K562 (cell line): ENCODE data around the gene PRKCE. TPM values are rescaled to one million over a fixed set of nuclear protein-coding genes. Genes with fewer than 3 reads are reported as not detected.

Source experiments
- ATAC-seq: fragments of 200-7000 bp; cut with Tn5 transposase; 3 replicates; pipeline ENCODE4 v1.9.1; 2020; ENCODE audit warnings: moderate library complexity
- BruUV-seq: library from RNA; stranded (reverse); fragments of 400-500 nt; replicated peaks from 2 replicates; lab custom pipeline; 2021; lab: Mats Ljungman, UMichigan
- CTCF ChIA-PET: fragments of 300-600 bp; formaldehyde crosslinking; extraction: SDS; loops from one replicate; lab custom pipeline; 2021; ENCODE audit warnings: low intra/inter-chr PET ratio; lab: Yijun Ruan, JAX
- POLR2A ChIA-PET: fragments of 300-600, 350-650 bp; sonication (Branson Sonifier 250); formaldehyde crosslinking; extraction: SDS; loops from one replicate; lab custom pipeline; 2021; ENCODE audit warnings: antibody characterized with exemption, inconsistent platforms; lab: Yijun Ruan, JAX
- DNase-seq, 4 experiments: peaks; one replicate each; pipeline versions ENCODE4 v3.0.0 to v3.0.0-alpha.2; 2011 to 2018; ENCODE audit warnings: low spot score in 3 of 4, mixed read lengths in 3 of 4; ENCODE audit errors: extremely low read depth in 1 of 4
- FAIRE-seq: peaks from 2 replicates; lab custom pipeline; 2011; peaks lifted over from hg19 to GRCh38; lab: Jason Lieb, UNC
- H2AFZ ChIP-seq: 2 replicates; pipeline ENCODE4 v1.6.0; 2011; ENCODE audit warnings: low read depth, low read length, control low read depth, inconsistent platforms
- H3K27ac ChIP-seq: fragments of 200-600 bp; 3 replicates; pipeline ENCODE4 v1.8.0; 2011; ENCODE audit warnings: low read depth, mild to moderate bottlenecking, control low read depth, inconsistent platforms, low read length, moderate library complexity, mixed read lengths; ENCODE audit errors: extremely low read depth
- H3K27me3 ChIP-seq, 2 experiments: fragments of 300-600 bp in 1 of 2; 2 replicates in 1 of 2; 3 replicates in 1 of 2; pipeline versions ENCODE4 v1.6.0 to v1.8.0; 2011; ENCODE audit warnings: inconsistent platforms in 2 of 2, low read length in 2 of 2, mild to moderate bottlenecking in 1 of 2, mixed read lengths in 1 of 2, moderate library complexity in 1 of 2; ENCODE audit not compliant: control insufficient read depth in 2 of 2, insufficient read depth in 2 of 2
- H3K36me3 ChIP-seq: fragments of 300-600 bp; 3 replicates; pipeline ENCODE4 v1.8.0; 2011; ENCODE audit warnings: mild to moderate bottlenecking, low read length, inconsistent platforms; ENCODE audit not compliant: control insufficient read depth, insufficient read depth
- H3K4me1 ChIP-seq, 2 experiments: fragments of 200-600 bp in 1 of 2; replicated peaks in 1 of 2; 2 replicates in 1 of 2; 3 replicates in 1 of 2; pipeline versions ENCODE4 v1.5.1 to v1.8.0; 2011; ENCODE audit warnings: inconsistent platforms in 2 of 2, low read length in 2 of 2, mild to moderate bottlenecking in 1 of 2, mixed read lengths in 1 of 2, moderate library complexity in 1 of 2; ENCODE audit not compliant: control insufficient read depth in 2 of 2, insufficient read depth in 2 of 2
- H3K4me2 ChIP-seq: 2 replicates; pipeline ENCODE4 v1.6.1; 2011; ENCODE audit warnings: low read length, control low read depth, inconsistent platforms, mixed read lengths; ENCODE audit not compliant: insufficient read depth
- H3K4me3 ChIP-seq: fragments of 200-600 bp; sonication (generic), shearing (Covaris generic); 2 replicates; pipeline ENCODE4 v1.5.1; 2016; ENCODE audit warnings: control low read depth, inconsistent platforms
- H3K79me2 ChIP-seq: fragments of 200-600 bp; 3 replicates; pipeline ENCODE4 v1.8.0; 2011; ENCODE audit warnings: low read length, inconsistent platforms; ENCODE audit not compliant: control insufficient read depth, insufficient read depth
- H3K9ac ChIP-seq, 2 experiments: 2 replicates each; pipeline versions ENCODE4 v1.6.0 to v1.6.1; 2011; ENCODE audit warnings: low read depth in 2 of 2, low read length in 2 of 2, control low read depth in 1 of 2, inconsistent platforms in 1 of 2, mild to moderate bottlenecking in 1 of 2, mixed read lengths in 1 of 2; ENCODE audit not compliant: insufficient read depth in 1 of 2
- H3K9me1 ChIP-seq: one replicate; pipeline ENCODE4 v1.6.0; 2011; ENCODE audit warnings: inconsistent platforms, mild to moderate bottlenecking, low read length, moderate library complexity; ENCODE audit not compliant: control insufficient read depth, insufficient read depth
- H3K9me3 ChIP-seq: replicated peaks from 2 replicates; pipeline ENCODE4 v1.5.1; 2011; ENCODE audit warnings: low read depth, low read length, inconsistent platforms; ENCODE audit not compliant: control insufficient read depth, insufficient read depth
- H4K20me1 ChIP-seq: replicated peaks from 2 replicates; pipeline ENCODE4 v1.6.1; 2011; ENCODE audit warnings: low read length, inconsistent platforms, mixed read lengths; ENCODE audit not compliant: control insufficient read depth, insufficient read depth
- ADNP ChIP-seq: fragments of 200-800 bp; sonication (Bioruptor generic); IDR thresholded peaks from 2 replicates; pipeline ENCODE4 v1.6.1; 2016; ENCODE audit warnings: missing genetic modification characterization, missing compliant biosample characterization
- ARID1B ChIP-seq: fragments of 450-650 bp; IDR thresholded peaks from 2 replicates; pipeline ENCODE4 v1.6.1; 2016; ENCODE audit warnings: antibody characterized with exemption, mild to moderate bottlenecking, inconsistent platforms
- ARID2 ChIP-seq: fragments of 450-650 bp; IDR thresholded peaks from 2 replicates; pipeline ENCODE4 v1.6.1; 2017; ENCODE audit warnings: antibody characterized with exemption, mild to moderate bottlenecking
- ATF7 ChIP-seq: fragments of 450-650 bp; IDR thresholded peaks from 2 replicates; pipeline ENCODE4 v1.7.1; 2014; ENCODE audit warnings: mild to moderate bottlenecking, moderate library complexity
- CBX3 ChIP-seq, 2 experiments: IDR thresholded peaks; 1 replicate in 1 of 2; 2 replicates in 1 of 2; pipeline ENCODE4 v1.6.1; 2012; ENCODE audit warnings: inconsistent platforms in 2 of 2, low read length in 2 of 2, borderline replicate concordance in 1 of 2, control low read depth in 1 of 2
- MNT ChIP-seq, 2 experiments: fragments of 450-650 bp; conservative IDR thresholded peaks; 2 replicates each; pipeline ENCODE4 v1.6.1; 2017; ENCODE audit warnings: mild to moderate bottlenecking in 2 of 2, moderate library complexity in 2 of 2
- SMAD1 ChIP-seq: fragments of 150-350 bp; IDR thresholded peaks from 2 replicates; pipeline ENCODE4 v1.6.1; 2014; ENCODE audit warnings: low read length, low read depth; ENCODE audit not compliant: partially characterized antibody
- ZNF197 ChIP-seq: fragments of 200-800 bp; sonication (Bioruptor generic); IDR thresholded peaks from 2 replicates; pipeline ENCODE4 v1.6.1; 2016; ENCODE audit warnings: low read depth, missing genetic modification characterization, missing compliant biosample characterization
- ZNF24 ChIP-seq: fragments of 450-650 bp; IDR thresholded peaks from 2 replicates; pipeline ENCODE4 v1.6.1; 2016
- whole genome bisulfite sequencing: fragments of 100-300 bp; shearing (Covaris generic); methylation state at CpG from one replicate; pipeline ENCODE4 v1.1.6; 2016; ENCODE audit warnings: low coverage, mixed read lengths; ENCODE audit not compliant: insufficient coverage; ENCODE audit errors: missing lambda C conversion rate; 5-methylcytosine and 5-hydroxymethylcytosine counted together
- in situ Hi-C: fragments of 300-500 bp; cut with MboI; formaldehyde crosslinking; loops from 4 replicates; pipeline ENCODE4 v1.15.0; 2018; ENCODE audit warnings: inconsistent platforms, mixed read lengths
- intact Hi-C: fragments of 100-400 bp; cut with micrococcal nuclease; formaldehyde crosslinking; loops from 2 replicates; pipeline ENCODE4 v1.14.2; 2022
- polyA plus RNA-seq, 8 experiments: library from polyadenylated mRNA; depleted of rRNA in 4 of 8; stranded (reverse) in 5 of 8; unstranded in 3 of 8; fragments of >200 nt; fragmentation: Nextera tagmentation in 2 of 8; fragmentation: Illumina TruSeq in 1 of 8; extraction: Ambion mirVana in 2 of 8; extraction: Trizol in 1 of 8; gene quantifications; 2 replicates each; pipeline versions ENCODE4 v1.2.1 to v1.2.3, GENCODE V29; 2011 to 2014; ENCODE audit warnings: inconsistent platforms in 1 of 8, missing spikeins in 1 of 8
- total RNA-seq, 7 experiments: library from RNA; depleted of rRNA in 6 of 7; stranded (reverse); fragments of >200 nt in 6 of 7; fragmentation: Illumina TruSeq in 2 of 7; extraction: Trizol in 2 of 7; gene quantifications; 2 replicates each; pipeline versions ENCODE4 v1.2.1 to v1.2.3, GENCODE V29; 2011 to 2021; ENCODE audit warnings: low replicate concordance in 1 of 7
- TF ChIP-seq, protein P1 (sequence below): fragments of 200-600 bp; sonication (generic); IDR thresholded peaks from one replicate; pipeline ENCODE4 v1.6.1; 2012; ENCODE audit warnings: mild to moderate bottlenecking, low read depth, low read length, inconsistent platforms

PRKCE gene
- total and polyA plus RNA-seq, 9 of the 15 experiments (the other 6 are each of a cell fraction or from before 2014, with no cell fraction given), result 0.06 to 1.0 (median 0.22) TPM; not detected in 1

GRCh38 chr2:45721150-45721549, 69.7 kb downstream of the PRKCE start:
- peaks cover 0 to 8% of the 10 kb centered on the region in 2 experiments; a peak in 1 of 5 replicates for H3K27me3 ChIP-seq
- no peaks in the 10 kb centered on the region for H4K20me1 ChIP-seq
- H3K4me3 ChIP-seq, result no peak overlapping the region
- H3K9me3 ChIP-seq, result no peaks in the 10 kb centered on the region
- 0% methylated on average over 1 of the region's 1 CpG for WGBS
- no peaks in the 10 kb centered on the region for H3K79me2 ChIP-seq
- no peak overlapping the region for H3K4me2 ChIP-seq
- H3K27ac ChIP-seq, result no peak overlapping the region
- ChIA-PET CTCF (no interaction called here), POLR2A (interaction anchor here (0.6 to 1.0 kb wide), 2 partner anchors 20 to 50 kb away, joined by 3 read pairs; no protein-coding TSS in a partner anchor)
- DNase-seq (no peak), FAIRE-seq (no peak), ATAC-seq (no peak)
- H3K36me3 ChIP-seq, result no peaks in the 10 kb centered on the region
- no TSS peak for BruUV-seq
- in situ Hi-C loops, result no loop called here
- H3K9ac ChIP-seq, result no peak overlapping the region
- H3K4me1 ChIP-seq, result no peaks in the 10 kb centered on the region
- H3K9me1 ChIP-seq, result no peaks in the 10 kb centered on the region
- intact Hi-C loops, result no loop called here
- no peak overlapping the region for H2AFZ ChIP-seq
- TF ChIP-seq MNT (conservative IDR thresholded peaks at IDR 0.05) (no peak), SMAD1 (no peak), ATF7 (no peak), ZNF197 (CRISPR knock-in tag) (no peak), ADNP (tag) (no peak), CBX3 (IDR thresholded peaks at IDR 0.05; ENCODE audit: borderline replicate concordance in 1 of 2, low read length in 2 of 2) (no peak), ZNF24 (no peak), ARID1B (no peak), ARID2 (no peak)
- TF ChIP-seq, protein P1, sequence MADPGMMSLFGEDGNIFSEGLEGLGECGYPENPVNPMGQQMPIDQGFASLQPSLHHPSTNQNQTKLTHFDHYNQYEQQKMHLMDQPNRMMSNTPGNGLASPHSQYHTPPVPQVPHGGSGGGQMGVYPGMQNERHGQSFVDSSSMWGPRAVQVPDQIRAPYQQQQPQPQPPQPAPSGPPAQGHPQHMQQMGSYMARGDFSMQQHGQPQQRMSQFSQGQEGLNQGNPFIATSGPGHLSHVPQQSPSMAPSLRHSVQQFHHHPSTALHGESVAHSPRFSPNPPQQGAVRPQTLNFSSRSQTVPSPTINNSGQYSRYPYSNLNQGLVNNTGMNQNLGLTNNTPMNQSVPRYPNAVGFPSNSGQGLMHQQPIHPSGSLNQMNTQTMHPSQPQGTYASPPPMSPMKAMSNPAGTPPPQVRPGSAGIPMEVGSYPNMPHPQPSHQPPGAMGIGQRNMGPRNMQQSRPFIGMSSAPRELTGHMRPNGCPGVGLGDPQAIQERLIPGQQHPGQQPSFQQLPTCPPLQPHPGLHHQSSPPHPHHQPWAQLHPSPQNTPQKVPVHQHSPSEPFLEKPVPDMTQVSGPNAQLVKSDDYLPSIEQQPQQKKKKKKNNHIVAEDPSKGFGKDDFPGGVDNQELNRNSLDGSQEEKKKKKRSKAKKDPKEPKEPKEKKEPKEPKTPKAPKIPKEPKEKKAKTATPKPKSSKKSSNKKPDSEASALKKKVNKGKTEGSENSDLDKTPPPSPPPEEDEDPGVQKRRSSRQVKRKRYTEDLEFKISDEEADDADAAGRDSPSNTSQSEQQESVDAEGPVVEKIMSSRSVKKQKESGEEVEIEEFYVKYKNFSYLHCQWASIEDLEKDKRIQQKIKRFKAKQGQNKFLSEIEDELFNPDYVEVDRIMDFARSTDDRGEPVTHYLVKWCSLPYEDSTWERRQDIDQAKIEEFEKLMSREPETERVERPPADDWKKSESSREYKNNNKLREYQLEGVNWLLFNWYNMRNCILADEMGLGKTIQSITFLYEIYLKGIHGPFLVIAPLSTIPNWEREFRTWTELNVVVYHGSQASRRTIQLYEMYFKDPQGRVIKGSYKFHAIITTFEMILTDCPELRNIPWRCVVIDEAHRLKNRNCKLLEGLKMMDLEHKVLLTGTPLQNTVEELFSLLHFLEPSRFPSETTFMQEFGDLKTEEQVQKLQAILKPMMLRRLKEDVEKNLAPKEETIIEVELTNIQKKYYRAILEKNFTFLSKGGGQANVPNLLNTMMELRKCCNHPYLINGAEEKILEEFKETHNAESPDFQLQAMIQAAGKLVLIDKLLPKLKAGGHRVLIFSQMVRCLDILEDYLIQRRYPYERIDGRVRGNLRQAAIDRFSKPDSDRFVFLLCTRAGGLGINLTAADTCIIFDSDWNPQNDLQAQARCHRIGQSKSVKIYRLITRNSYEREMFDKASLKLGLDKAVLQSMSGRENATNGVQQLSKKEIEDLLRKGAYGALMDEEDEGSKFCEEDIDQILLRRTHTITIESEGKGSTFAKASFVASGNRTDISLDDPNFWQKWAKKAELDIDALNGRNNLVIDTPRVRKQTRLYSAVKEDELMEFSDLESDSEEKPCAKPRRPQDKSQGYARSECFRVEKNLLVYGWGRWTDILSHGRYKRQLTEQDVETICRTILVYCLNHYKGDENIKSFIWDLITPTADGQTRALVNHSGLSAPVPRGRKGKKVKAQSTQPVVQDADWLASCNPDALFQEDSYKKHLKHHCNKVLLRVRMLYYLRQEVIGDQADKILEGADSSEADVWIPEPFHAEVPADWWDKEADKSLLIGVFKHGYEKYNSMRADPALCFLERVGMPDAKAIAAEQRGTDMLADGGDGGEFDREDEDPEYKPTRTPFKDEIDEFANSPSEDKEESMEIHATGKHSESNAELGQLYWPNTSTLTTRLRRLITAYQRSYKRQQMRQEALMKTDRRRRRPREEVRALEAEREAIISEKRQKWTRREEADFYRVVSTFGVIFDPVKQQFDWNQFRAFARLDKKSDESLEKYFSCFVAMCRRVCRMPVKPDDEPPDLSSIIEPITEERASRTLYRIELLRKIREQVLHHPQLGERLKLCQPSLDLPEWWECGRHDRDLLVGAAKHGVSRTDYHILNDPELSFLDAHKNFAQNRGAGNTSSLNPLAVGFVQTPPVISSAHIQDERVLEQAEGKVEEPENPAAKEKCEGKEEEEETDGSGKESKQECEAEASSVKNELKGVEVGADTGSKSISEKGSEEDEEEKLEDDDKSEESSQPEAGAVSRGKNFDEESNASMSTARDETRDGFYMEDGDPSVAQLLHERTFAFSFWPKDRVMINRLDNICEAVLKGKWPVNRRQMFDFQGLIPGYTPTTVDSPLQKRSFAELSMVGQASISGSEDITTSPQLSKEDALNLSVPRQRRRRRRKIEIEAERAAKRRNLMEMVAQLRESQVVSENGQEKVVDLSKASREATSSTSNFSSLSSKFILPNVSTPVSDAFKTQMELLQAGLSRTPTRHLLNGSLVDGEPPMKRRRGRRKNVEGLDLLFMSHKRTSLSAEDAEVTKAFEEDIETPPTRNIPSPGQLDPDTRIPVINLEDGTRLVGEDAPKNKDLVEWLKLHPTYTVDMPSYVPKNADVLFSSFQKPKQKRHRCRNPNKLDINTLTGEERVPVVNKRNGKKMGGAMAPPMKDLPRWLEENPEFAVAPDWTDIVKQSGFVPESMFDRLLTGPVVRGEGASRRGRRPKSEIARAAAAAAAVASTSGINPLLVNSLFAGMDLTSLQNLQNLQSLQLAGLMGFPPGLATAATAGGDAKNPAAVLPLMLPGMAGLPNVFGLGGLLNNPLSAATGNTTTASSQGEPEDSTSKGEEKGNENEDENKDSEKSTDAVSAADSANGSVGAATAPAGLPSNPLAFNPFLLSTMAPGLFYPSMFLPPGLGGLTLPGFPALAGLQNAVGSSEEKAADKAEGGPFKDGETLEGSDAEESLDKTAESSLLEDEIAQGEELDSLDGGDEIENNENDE, result no peak
